ENCODE data around the gene POU3F3. TPM values are rescaled to one million over a fixed set of nuclear protein-coding genes. Genes with fewer than 3 reads are reported as not detected.

Gene POU3F3
- total RNA-seq, 2 experiments from 2014 or later, result not detected

DNA sequence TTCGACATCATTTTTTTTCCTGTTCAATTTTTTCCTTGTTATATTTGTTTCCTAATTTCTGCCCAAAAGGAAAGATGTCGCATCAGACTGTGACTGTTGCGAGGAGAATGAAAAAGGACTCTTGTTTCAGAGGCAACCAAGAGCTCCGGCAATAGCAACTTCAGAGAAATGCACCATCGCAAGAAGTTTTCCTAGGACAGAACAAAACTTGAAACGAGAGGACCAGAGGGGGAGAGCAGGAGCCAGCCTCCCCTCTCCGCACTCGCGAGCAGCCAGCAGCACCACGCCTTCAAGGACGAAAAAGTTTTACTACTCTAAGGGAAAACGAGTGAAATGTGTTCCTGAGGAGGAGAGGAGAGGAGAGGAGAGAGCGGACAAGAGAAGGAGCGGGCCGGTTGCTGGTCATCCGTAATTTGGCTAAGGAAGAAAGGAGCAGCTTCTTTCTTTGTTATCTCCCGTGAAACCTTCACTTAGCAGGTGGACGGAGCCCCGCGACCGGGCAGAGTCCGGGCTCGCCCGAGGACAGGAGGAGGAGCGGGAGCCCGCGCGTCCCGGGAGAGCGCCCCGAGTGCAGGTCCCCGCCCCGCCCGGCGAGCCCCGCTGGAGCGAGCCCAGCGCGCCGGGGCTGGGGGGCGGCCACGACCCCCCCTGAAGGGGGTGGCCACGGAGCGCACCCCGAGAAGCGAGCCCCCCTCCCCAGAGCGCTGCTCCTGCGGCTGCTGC lies 744 bp downstream of the POU3F3 start:
- peak overlapping the region; percentile 67 for H3K27ac Mint-ChIP-seq
- no peak for DNase-seq
- H3K27me3 Mint-ChIP-seq, result peaks cover 86% of the 10 kb centered on the region
- no peaks in the 10 kb centered on the region for H3K36me3 Mint-ChIP-seq
- peaks cover 31% of the 10 kb centered on the region for H3K4me1 Mint-ChIP-seq
- H3K4me3 Mint-ChIP-seq, result peak overlapping the region; percentile 85
- H3K9me3 Mint-ChIP-seq, result no peaks in the 10 kb centered on the region

DNA sequence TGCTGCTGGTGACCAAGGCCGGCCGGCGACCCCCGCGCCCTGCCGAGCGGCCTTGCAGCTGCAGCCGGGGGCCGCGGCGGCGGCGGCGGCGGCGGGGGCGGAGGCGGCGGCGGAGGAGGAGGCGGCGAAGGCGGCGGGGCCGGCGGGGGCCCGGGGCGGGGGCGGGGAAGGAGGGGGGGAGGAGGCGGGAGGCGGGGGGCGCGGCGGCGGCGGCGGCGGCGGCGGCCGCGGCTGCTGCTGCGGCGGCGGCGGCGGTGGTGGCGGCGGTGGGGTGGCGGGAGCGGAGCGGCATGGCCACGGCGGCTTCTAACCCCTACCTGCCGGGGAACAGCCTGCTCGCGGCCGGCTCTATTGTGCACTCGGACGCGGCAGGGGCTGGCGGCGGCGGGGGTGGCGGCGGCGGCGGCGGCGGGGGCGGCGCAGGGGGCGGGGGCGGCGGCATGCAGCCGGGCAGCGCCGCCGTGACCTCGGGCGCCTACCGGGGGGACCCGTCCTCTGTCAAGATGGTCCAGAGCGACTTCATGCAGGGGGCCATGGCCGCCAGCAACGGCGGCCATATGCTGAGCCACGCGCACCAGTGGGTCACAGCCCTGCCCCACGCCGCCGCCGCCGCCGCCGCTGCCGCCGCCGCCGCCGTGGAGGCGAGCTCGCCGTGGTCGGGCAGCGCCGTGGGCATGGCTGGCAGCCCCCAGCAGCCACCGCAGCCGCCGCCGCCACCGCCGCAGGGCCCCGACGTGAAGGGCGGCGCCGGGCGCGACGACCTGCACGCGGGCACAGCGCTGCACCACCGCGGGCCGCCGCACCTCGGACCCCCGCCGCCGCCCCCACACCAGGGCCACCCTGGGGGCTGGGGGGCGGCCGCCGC lies 1.5 kb downstream of the POU3F3 start:
- Mint-ChIP-seq H3K4me3 (no peak overlapping the region), H3K9me3 (no peaks in the 10 kb centered on the region), H3K27me3 (peaks cover 86% of the 10 kb centered on the region), H3K27ac (no peak overlapping the region), H3K4me1 (peaks cover 31% of the 10 kb centered on the region), H3K36me3 (no peaks in the 10 kb centered on the region)
- no peak for DNase-seq

DNA sequence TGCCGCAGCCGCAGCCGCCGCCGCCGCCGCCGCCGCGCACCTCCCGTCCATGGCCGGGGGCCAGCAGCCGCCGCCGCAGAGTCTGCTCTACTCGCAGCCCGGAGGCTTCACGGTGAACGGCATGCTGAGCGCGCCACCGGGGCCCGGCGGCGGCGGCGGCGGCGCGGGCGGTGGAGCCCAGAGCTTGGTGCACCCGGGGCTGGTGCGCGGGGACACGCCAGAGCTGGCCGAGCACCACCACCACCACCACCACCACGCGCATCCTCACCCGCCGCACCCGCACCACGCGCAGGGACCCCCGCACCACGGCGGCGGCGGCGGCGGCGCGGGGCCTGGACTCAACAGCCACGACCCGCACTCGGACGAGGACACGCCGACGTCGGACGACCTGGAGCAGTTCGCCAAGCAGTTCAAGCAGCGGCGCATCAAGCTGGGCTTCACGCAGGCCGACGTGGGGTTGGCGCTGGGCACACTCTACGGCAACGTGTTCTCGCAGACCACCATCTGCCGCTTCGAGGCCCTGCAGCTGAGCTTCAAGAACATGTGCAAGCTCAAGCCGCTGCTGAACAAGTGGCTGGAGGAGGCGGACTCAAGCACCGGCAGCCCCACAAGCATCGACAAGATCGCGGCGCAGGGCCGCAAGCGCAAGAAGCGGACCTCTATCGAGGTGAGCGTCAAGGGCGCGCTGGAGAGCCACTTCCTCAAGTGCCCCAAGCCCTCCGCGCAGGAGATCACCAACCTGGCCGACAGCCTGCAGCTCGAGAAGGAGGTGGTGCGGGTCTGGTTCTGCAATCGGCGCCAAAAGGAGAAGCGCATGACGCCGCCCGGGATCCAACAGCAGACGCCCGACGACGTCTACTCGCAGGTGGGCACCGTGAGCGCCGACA lies 2.4 kb downstream of the POU3F3 start:
- peak overlapping the region; percentile 12 for H3K27ac Mint-ChIP-seq
- no peaks in the 10 kb centered on the region for H3K36me3 Mint-ChIP-seq
- DNase-seq, result no peak
- peaks cover 84% of the 10 kb centered on the region for H3K27me3 Mint-ChIP-seq
- peaks cover 26% of the 10 kb centered on the region for H3K4me1 Mint-ChIP-seq
- no peak overlapping the region for H3K4me3 Mint-ChIP-seq
- no peaks in the 10 kb centered on the region for H3K9me3 Mint-ChIP-seq

DNA sequence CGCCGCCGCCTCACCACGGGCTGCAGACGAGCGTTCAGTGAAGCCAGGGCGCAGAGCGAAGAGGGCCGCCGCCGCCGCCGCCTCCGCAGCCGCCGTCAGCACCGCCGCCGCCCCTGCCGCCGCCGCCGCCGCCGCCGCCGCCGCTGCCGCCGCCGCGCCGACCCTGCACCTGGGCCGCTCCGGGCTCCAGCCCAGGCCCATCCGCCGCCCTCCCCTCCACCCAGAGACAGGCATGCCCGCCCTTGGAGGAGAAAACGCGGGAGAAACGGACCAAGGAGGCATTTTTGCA lies 3.0 kb downstream of the POU3F3 start:
- H3K9me3 Mint-ChIP-seq, result no peaks in the 10 kb centered on the region
- H3K27ac Mint-ChIP-seq, result no peak overlapping the region
- no peaks in the 10 kb centered on the region for H3K36me3 Mint-ChIP-seq
- DNase-seq, result no peak
- H3K27me3 Mint-ChIP-seq, result peaks cover 84% of the 10 kb centered on the region
- H3K4me3 Mint-ChIP-seq, result peak overlapping the region; percentile 50
- peaks cover 22% of the 10 kb centered on the region for H3K4me1 Mint-ChIP-seq

DNA sequence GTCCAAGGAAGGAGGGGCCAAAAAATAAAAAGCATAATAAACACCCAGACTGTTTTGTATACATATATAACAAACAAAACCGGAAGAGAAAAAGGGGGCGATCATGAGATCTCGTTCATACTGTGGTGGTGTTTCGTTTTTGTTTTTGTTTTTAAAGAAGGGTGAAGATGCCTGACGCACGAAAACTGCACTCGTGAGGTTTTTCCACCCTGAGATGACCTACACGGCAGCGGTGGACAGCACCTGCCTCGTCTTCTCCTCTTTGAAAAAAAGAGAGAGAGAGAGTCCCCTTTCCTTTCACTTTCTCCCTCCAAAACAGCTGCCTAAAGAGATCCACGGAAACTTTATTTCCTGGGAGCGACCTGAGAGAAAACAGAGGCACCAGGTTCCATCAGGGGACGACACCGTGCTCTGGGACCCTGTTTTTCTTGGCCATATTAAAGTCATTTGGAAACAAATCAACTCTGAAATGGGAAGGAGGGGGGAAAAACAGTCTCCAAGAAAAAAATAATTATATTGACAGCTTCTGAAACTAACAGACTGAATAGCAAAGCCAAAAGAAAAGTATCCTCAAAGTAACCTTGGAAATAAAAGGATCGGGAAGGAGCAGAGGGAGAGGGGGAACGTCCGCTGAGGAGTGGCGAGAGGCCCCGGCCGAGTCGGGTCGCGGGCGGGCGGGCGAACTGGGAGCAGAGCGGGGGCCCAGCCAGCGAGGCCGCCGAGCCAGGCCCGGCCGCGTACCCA lies 3.5 kb downstream of the POU3F3 start:
- peaks cover 84% of the 10 kb centered on the region for H3K27me3 Mint-ChIP-seq
- no peak overlapping the region for H3K27ac Mint-ChIP-seq
- H3K4me3 Mint-ChIP-seq, result peak overlapping the region; percentile 50
- DNase-seq, result no peak
- peaks cover 3% of the 10 kb centered on the region for H3K36me3 Mint-ChIP-seq
- peaks cover 22% of the 10 kb centered on the region for H3K4me1 Mint-ChIP-seq
- peaks cover 3% of the 10 kb centered on the region for H3K9me3 Mint-ChIP-seq

DNA sequence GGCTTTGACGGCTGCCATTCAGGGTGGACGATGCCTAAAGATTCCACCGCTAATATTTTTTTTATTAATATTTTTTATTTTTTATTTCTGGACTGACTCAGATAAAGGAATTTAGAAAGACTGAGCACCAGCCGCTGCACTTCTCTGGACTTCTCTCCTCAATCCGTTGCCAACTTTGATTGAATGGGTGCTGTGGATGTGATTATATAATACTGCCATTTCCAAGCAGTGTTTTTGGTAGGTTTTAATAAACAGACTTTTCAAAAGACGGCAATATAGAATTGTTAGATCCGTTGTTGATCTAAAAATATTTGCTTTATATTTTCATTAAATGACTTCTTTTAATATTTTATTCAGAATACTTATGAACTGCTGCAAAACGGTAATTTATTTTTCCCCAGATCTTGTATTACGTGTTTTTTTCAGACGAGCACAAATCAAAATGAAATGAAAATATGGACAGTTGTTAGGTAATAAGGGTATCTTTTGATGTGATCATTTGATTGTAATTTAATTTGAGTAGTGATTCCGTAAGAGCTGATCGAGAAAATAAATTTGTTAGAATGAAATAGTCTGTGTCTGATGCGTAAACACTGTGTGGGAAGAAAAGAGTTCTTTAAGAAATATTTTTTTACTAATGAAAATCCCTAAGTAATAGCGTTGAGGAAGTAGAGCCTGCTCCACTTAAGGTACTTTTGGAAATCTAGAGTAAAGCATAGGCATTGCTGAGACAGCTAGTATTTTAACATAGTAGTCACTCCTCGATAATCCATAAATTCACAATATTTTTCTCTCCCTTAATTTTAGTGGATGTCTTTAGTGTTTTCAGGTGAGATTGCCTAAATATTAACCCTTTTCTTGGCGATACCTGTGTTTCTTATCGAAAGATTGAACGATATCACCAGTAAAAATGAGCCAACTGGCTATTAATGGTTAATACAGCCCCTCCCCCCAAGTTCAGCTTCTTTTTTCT lies 4.4 kb downstream of the POU3F3 start:
- DNase-seq, result no peak
- H3K36me3 Mint-ChIP-seq, result peaks cover 3% of the 10 kb centered on the region

DNA sequence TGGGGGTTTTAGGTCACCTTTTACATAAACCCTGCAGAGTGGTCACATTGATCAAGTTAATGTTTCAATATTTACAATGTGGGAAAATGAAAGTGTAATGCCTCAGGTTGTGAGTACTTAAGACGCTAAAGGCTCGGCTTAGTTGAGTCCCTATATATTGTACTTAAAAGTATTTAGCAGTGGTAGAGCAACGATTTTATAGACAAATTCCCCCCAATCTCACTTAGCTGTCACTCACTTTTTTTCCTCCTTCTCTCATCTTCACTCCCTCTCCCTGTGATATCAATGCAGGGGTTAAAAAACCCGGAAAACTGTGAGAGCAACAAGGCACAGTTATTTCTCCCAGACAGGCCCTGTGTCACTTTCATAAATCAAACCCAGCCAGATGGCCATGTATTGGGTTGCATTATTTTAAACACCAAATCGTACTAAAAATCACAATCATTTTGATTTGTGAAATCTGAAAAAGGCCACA lies 5.4 kb downstream of the POU3F3 start:
- peaks cover 3% of the 10 kb centered on the region for H3K36me3 Mint-ChIP-seq
- no peak overlapping the region for H3K4me3 Mint-ChIP-seq
- no peak overlapping the region for H3K27ac Mint-ChIP-seq
- H3K27me3 Mint-ChIP-seq, result peaks cover 84% of the 10 kb centered on the region
- DNase-seq, result no peak
- peaks cover 3% of the 10 kb centered on the region for H3K9me3 Mint-ChIP-seq
- peaks cover 11% of the 10 kb centered on the region for H3K4me1 Mint-ChIP-seq

More for the DNA sequence above, 4.4 kb downstream of the POU3F3 start:
- H3K9me3 Mint-ChIP-seq, result peaks cover 3% of the 10 kb centered on the region
- H3K4me1 Mint-ChIP-seq, result peaks cover 17% of the 10 kb centered on the region
- no peak overlapping the region for H3K4me3 Mint-ChIP-seq
- H3K27me3 Mint-ChIP-seq, result peaks cover 84% of the 10 kb centered on the region
- no peak overlapping the region for H3K27ac Mint-ChIP-seq

DNA sequence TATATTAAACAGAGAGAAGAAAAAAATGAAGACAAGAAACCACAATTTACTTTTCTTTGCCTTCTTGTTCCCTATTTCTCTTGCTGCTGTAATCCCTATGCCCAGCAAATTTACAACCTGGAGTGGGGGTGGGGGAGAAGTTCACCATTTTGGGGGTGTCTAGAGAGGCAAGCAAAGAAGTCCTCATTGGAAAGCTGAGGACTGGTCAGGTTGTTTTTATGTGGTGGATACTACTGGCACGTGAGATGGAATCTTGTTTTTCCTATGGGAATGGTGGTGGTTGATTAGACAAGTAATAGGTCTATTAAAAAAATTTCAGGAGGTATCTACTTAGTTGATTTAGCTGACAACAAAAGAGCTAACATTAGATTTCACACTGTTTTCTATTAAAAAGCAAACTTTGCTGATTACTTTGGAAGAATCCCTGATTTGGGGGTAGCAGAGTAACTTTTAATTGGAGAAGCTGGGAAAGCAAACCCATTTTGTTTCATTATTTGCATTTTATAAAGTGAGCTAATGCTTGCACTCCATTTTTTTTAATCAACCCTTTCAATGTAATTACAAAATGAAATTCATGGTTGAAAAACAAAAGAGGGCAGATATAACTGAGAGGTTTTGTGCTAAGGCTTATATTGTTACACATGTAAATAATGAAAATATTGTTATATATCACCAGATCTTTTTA lies 6.0 kb downstream of the POU3F3 start:
- H3K36me3 Mint-ChIP-seq, result peaks cover 3% of the 10 kb centered on the region
- H3K9me3 Mint-ChIP-seq, result peaks cover 3% of the 10 kb centered on the region
- no peak overlapping the region for H3K4me3 Mint-ChIP-seq
- H3K27ac Mint-ChIP-seq, result no peak overlapping the region
- H3K4me1 Mint-ChIP-seq, result peaks cover 7% of the 10 kb centered on the region
- H3K27me3 Mint-ChIP-seq, result peaks cover 84% of the 10 kb centered on the region
- DNase-seq, result no peak

DNA sequence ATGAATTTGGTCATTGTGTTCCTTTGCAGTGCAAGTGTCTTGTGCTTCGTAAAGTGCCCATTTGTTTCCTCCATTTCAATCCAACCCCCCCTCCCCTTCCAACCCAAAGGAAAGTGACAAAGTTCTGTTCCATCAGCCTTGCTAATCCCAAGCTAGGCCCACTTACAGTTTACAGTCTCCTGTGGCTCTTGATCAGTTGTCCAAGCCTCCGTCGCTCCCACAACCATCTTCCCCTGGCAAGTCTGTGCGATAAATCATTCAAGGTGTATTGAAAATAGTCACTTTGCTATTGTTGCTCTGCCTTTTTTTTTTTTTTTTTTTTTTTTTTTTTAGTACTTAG lies 6.5 kb downstream of the POU3F3 start:
- no peak overlapping the region for H3K27ac Mint-ChIP-seq
- no peak overlapping the region for H3K4me3 Mint-ChIP-seq
- H3K36me3 Mint-ChIP-seq, result peaks cover 3% of the 10 kb centered on the region
- DNase-seq, result no peak
- H3K9me3 Mint-ChIP-seq, result peaks cover 3% of the 10 kb centered on the region
- H3K27me3 Mint-ChIP-seq, result peaks cover 89% of the 10 kb centered on the region
- H3K4me1 Mint-ChIP-seq, result peaks cover 7% of the 10 kb centered on the region

DNA sequence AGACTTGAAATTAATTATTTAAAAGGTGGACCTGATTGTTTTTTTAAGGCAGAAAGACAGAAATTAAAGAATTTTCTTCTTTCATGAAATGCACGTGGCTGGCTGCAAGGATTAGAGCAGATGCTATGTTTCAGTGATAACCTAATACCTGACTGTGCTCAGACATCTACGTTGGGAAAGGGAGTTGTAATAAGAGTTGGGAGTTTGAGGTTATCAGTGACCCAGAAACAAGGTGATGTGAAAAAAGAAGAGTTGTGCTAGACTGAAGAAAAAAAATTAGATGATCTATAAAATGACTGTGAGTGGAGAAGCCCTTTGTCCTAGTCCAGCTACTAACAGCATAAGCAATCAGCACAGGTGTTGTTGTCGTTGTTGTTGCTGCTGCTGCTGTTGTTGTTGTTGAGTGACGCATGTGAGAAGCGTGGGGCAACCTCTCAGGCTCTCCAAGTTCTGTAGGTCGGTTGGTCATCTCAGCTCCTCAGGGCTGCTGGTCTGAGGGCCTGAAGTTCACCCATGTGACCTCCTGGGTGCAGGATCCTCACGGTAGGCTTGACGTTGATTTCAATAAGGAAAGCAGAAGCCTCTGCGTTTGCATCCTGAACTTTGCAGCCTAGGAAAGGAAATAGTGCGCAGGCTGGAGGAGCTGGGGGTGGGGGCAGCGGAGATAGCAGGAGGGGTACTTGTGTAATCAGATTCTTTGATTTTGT lies 7.6 kb downstream of the POU3F3 start:
- Mint-ChIP-seq H3K36me3 (peaks cover 3% of the 10 kb centered on the region), H3K4me3 (no peak overlapping the region), H3K27me3 (peaks cover 96% of the 10 kb centered on the region), H3K27ac (no peak overlapping the region), H3K9me3 (peaks cover 3% of the 10 kb centered on the region), H3K4me1 (peaks cover 7% of the 10 kb centered on the region)
- no peak for DNase-seq

DNA sequence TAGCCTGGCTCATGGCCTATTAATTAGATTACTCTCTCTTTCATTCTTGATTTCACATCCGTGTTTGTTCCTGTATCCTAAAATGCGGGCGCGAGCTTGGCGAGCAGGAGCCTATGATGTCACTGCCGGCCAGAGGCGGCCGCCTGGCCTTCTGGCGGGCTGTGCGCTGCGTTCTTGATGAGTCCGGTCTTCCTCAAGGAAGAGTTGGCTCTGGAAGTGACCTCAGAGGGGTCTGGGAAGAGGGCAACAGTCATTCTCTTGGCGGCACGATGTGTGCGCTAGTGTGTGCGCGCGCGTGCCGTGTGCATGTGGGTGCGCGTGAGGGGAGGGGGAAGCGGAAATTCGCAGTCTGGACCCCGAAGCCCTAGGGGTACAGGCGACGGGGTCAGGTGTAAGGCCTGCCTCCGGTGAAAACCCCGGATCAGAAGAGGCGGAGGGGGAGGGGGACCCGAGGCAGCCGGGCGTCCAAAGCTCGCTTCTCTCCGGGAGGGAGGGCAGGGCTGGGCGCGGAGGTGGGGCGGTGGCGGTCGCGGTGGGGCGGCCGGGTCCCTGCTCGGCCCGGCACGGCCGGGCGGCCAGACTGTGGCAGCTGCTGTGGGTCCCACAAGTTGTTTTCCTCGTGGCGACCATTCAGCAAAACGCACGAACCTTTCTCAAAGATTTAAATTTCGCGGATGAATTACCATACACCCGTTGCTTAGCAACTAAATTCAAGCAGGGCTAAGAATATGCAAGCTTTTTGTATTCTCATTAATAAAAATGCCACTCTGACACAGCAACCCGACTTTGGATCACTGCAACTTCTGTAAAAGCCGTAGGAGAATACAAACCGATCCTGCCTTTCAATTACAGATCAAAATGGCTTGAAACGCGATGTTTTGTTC lies 8.4 kb downstream of the POU3F3 start:
- Mint-ChIP-seq H3K27ac (no peak overlapping the region), H3K4me1 (peaks cover 7% of the 10 kb centered on the region), H3K27me3 (peaks cover 96% of the 10 kb centered on the region), H3K36me3 (peaks cover 3% of the 10 kb centered on the region), H3K4me3 (peak overlapping the region; percentile 16), H3K9me3 (peaks cover 3% of the 10 kb centered on the region)
- no peak for DNase-seq

DNA sequence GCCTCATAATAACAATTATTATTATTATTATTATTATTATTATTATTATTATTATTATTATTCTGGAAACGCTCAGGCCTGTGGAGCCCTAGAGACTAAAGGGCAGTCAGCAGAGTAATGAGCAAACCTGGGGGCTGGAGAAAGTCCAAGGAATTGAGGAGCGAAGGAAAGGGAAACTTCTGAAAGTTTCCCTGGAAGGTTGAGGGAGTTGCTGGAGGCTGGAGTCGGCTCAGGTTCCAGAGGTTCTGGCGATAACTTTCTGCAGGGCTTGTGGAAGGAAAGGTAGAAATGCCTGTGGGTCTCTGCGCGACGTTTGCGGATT lies 9.2 kb downstream of the POU3F3 start:
- no peak overlapping the region for H3K4me3 Mint-ChIP-seq
- peaks cover 3% of the 10 kb centered on the region for H3K9me3 Mint-ChIP-seq
- H3K27me3 Mint-ChIP-seq, result peaks cover 97% of the 10 kb centered on the region
- peaks cover 4% of the 10 kb centered on the region for H3K4me1 Mint-ChIP-seq
- H3K36me3 Mint-ChIP-seq, result peaks cover 3% of the 10 kb centered on the region
- H3K27ac Mint-ChIP-seq, result no peak overlapping the region
- DNase-seq, result no peak
